OCI-LY3 (cell line): Measurements from ENCODE around the gene ABCC5.

Experiments
- EZH2phosphoT487 ChIP-seq: fragments of 200-600 bp; shearing (Covaris generic); IDR thresholded peaks from 2 replicates; pipeline ENCODE4 v1.6.1; 2018; ENCODE audit warnings: antibody characterized with exemption, mixed run types, low read depth
- TF ChIP-seq, protein P1 (sequence below): fragments of 200-600, 300-600 bp; sonication (generic); IDR thresholded peaks from 2 replicates; pipeline ENCODE4 v1.5.1; 2014; ENCODE audit warnings: antibody characterized with exemption, low read length, low read depth

DNA sequence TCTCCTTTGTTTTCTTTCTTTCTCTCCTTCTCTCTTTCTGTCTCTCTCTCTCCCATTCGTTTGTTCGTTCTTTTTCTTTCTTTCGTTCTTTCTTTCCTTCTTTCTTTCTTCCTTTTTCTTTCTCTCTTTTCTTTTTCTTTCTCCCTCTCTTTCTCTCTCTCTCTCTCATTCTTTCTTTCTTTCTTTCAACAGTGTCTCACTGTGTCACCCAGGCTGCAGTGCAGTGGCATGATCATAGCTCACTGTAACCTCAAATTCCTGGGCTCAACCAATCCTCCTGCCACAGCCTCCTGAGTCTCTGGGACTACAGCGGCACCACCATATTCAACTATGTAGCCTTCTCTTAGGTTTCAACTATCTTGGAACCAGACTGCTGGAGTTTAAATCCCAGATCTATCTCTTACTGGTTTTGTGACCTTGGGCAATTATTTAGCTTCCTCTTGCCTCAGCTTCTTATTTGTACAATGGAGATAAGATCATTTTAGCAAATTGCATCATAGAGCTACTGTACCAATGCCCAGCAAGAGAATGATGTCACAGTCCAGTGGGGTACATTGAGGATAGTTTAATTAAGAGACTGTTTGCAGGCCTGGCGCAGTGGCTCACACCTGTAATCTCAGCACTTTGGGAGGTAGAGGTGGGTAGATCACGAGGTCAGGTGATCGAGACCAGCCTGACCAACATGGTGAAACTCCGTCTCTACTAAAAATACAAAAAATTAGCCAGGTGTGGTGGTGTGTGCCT, 105.7 kb downstream of the ABCC5 start:
- TF ChIP-seq, protein P1, sequence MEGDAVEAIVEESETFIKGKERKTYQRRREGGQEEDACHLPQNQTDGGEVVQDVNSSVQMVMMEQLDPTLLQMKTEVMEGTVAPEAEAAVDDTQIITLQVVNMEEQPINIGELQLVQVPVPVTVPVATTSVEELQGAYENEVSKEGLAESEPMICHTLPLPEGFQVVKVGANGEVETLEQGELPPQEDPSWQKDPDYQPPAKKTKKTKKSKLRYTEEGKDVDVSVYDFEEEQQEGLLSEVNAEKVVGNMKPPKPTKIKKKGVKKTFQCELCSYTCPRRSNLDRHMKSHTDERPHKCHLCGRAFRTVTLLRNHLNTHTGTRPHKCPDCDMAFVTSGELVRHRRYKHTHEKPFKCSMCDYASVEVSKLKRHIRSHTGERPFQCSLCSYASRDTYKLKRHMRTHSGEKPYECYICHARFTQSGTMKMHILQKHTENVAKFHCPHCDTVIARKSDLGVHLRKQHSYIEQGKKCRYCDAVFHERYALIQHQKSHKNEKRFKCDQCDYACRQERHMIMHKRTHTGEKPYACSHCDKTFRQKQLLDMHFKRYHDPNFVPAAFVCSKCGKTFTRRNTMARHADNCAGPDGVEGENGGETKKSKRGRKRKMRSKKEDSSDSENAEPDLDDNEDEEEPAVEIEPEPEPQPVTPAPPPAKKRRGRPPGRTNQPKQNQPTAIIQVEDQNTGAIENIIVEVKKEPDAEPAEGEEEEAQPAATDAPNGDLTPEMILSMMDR = no peak
- no peak for TF ChIP-seq EZH2phosphoT487
